ENCODE measurements around the gene TRAF3IP3.

DNA sequence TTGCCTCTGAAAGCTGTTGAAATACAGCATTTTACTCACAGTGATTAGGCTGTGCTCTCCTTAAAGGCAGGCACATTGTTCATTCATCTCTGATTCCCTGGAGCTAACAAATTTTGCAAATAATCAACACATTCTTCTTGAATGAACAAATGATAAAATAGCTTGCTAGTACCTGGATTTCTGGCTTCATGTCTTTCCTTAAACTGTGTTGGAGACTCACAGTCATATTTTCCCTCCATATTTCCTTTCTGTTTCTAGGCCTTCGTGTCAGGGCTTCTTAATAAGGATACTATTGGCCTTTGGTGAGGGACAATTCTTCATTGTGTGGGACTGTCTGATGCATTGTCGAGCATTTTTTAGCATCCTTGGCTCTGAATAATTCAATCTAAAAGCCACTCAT is 41.5 kb upstream of the TRAF3IP3 start:
- TF ChIP-seq YY1 (IDR thresholded peaks at IDR 0.05; ENCODE audit: insufficient read depth, insufficient read length) (no peak), SUZ12 (IDR thresholded peaks at IDR 0.05; ENCODE audit: extremely low read depth, insufficient read depth, insufficient read length) (no peak), ZNF274 (IDR thresholded peaks at IDR 0.05; ENCODE audit: low read depth, low read length) (no peak)
